Stimulated activated CD4-positive, alpha-beta T cell treated with anti-CD3 and anti-CD28 coated beads, TNF-alpha, amount 100 ng/mL, for 4 hours (primary cell): ENCODE measurements around the gene SEMA4D.

Experiments
- DNase-seq, 3 experiments: peaks; one replicate each; pipeline ENCODE4 v3.0.0-alpha.2; 2020; ENCODE audit warnings: low read depth in 3 of 3

SEMA4D gene

GRCh38 chr9:89411759-89412158 is 86.2 kb downstream of the SEMA4D start:
- no peak for DNase-seq

GRCh38 chr9:89410641-89411350 is 87.1 kb downstream of the SEMA4D start:
- peak in 1 of 3 experiments; percentile 35 for DNase-seq

GRCh38 chr9:89410022-89410421 is 87.9 kb downstream of the SEMA4D start:
- no peak for DNase-seq

- DNase-seq = no peak
Measured at GRCh38 chr9:89409466-89409865, 88.4 kb downstream of the SEMA4D start.

GRCh38 chr9:89408628-89409101 is 89.2 kb downstream of the SEMA4D start:
- DNase-seq = peak in 1 of 3 experiments; percentile 50

- no peak for DNase-seq
Measured at GRCh38 chr9:89407070-89407469, 90.8 kb downstream of the SEMA4D start.

- DNase-seq = no peak
Measured at GRCh38 chr9:89405826-89406225, 92.1 kb downstream of the SEMA4D start.

GRCh38 chr9:89404074-89404473 is 93.8 kb downstream of the SEMA4D start:
- no peak for DNase-seq

GRCh38 chr9:89402695-89403427 is 95.1 kb downstream of the SEMA4D start:
- DNase-seq = no peak

GRCh38 chr9:89400403-89401116 is 97.4 kb downstream of the SEMA4D start:
- DNase-seq = no peak

- DNase-seq = no peak
Measured at GRCh38 chr9:89398621-89399020, 99.3 kb downstream of the SEMA4D start.

GRCh38 chr9:89397471-89397870 is 100.4 kb downstream of the SEMA4D start:
- DNase-seq = no peak

- no peak for DNase-seq
Measured at GRCh38 chr9:89395931-89396710, 101.8 kb downstream of the SEMA4D start.

GRCh38 chr9:89394412-89394811 is 103.5 kb downstream of the SEMA4D start:
- DNase-seq = no peak

- DNase-seq = no peak
Measured at GRCh38 chr9:89391585-89391984, 106.3 kb downstream of the SEMA4D start.

- no peak for DNase-seq
Measured at GRCh38 chr9:89390578-89391116, 107.3 kb downstream of the SEMA4D start.

GRCh38 chr9:89390068-89390555 is 107.8 kb downstream of the SEMA4D start:
- no peak for DNase-seq

- DNase-seq = no peak
Measured at GRCh38 chr9:89388868-89389177, 109.1 kb downstream of the SEMA4D start.

GRCh38 chr9:89388084-89388867 is 109.6 kb downstream of the SEMA4D start:
- DNase-seq = no peak

GRCh38 chr9:89387197-89387849 is 110.6 kb downstream of the SEMA4D start:
- no peak for DNase-seq
